Right lobe of liver (tissue), 4 donors: ENCODE measurements around the gene GNB1.
A peak's percentile ranks its signal among the peaks of the same experiment; 100 is the strongest.

Source experiments
- POLR2A ChIP-seq: fragments of 450-650 bp; IDR thresholded peaks from one replicate; pipeline ENCODE4 v1.6.1; 2017; ENCODE audit warnings: antibody characterized with exemption, mild to moderate bottlenecking
- TF ChIP-seq, protein P1 (sequence below), 4 donors: fragments of 200-600 bp in 3 of 4; fragments of 450-650 bp in 1 of 4; IDR thresholded peaks; one replicate each; pipeline versions ENCODE4 v1.5.1 to v1.8.0; 2016 to 2022; ENCODE audit warnings: antibody characterized with exemption in 4 of 4, mild to moderate bottlenecking in 2 of 4
- donor health status: DM: no; HTN: no; CAD: no.
- donor health status: DM: no; HTN: no; CAD: no.
- donor health status: DM: no; HTN: yes; CAD: no.

DNA sequence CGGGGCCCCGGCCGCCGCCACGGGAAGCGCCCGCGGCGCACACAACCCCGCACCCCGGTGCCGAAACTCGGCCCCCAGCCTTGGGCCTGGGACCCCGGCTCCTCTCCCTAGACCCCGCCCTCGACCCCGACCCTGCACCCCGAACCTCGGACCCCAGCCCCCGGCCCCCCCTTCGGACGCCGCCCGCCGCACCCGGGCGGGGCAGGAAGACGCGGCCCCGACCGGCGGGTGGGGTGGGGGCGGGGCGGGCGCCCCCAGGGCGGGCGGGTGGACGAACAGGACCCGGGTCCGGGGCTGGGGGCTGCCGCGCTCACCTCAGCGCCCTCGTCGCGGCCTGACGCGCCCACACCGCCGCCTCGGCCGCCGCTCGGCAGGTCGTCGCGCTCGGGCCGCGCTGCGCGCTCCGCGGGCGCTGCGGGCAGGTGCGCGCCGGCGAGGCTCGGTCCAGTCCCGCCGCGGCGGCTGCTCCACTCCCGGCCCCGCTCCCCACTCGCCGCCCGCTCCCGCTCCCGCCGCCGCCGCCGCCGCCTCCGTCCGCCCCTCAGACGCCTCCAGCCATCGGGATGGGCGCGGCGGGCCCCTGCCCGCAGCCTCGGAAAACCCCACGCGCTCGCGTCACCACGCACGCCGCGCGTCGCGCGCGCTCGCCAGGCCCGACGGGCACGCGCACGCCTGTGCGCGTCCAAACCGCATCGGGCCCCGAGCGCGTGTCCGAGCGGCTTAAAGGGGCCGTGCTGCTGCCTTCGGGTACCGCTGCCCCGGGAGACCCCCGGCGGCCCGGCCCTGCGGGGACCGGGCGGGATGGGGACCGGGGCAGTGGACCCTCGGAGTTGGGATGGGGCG, at the start of gene GNB1:
- TF ChIP-seq, protein P1, sequence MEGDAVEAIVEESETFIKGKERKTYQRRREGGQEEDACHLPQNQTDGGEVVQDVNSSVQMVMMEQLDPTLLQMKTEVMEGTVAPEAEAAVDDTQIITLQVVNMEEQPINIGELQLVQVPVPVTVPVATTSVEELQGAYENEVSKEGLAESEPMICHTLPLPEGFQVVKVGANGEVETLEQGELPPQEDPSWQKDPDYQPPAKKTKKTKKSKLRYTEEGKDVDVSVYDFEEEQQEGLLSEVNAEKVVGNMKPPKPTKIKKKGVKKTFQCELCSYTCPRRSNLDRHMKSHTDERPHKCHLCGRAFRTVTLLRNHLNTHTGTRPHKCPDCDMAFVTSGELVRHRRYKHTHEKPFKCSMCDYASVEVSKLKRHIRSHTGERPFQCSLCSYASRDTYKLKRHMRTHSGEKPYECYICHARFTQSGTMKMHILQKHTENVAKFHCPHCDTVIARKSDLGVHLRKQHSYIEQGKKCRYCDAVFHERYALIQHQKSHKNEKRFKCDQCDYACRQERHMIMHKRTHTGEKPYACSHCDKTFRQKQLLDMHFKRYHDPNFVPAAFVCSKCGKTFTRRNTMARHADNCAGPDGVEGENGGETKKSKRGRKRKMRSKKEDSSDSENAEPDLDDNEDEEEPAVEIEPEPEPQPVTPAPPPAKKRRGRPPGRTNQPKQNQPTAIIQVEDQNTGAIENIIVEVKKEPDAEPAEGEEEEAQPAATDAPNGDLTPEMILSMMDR (IDR thresholded peaks at IDR 0.05), result peak in 1 of 4 donors; percentile 7
- peak; percentile 69 for TF ChIP-seq POLR2A
